ENCODE measurements around the gene FSD1L. TPM values are rescaled to one million over a fixed set of nuclear protein-coding genes. Genes with fewer than 3 reads are reported as not detected.

The FSD1L gene
- polyA plus RNA-seq, 1 of the 3 experiments (the other 2 are of a cell fraction), result 0.76 TPM

GRCh38 chr9:105500108-105500766 lies 52.4 kb downstream of the FSD1L start:
- CTCF ChIA-PET, result no interaction called here
- Histone ChIP-seq H3K36me3 (replicated peaks in 1 of 2; ENCODE audit: control insufficient read depth in 1 of 2, insufficient read depth in 2 of 2, low read length in 1 of 2) (peaks cover 0 to 3% of the 10 kb centered on the region in 2 experiments), H3K4me3 (ENCODE audit: low read depth in 2 of 2, low read length in 1 of 2) (no peak overlapping the region), H4K20me1 (ENCODE audit: insufficient read depth) (no peaks in the 10 kb centered on the region), H2AFZ (ENCODE audit: low read depth) (no peak overlapping the region), H3K4me1 (ENCODE audit: control insufficient read depth in 1 of 2, insufficient read depth in 2 of 2, low read depth in 1 of 2, low read length in 1 of 2) (peaks cover 0 to 13% of the 10 kb centered on the region in 2 experiments; a peak in 1 of 4 replicates), H3K27ac (ENCODE audit: low read depth in 2 of 2, low read length in 1 of 2) (no peak overlapping the region), H3K9me2 (no peaks in the 10 kb centered on the region), H3K9me3 (no peaks in the 10 kb centered on the region), H3K9ac (no peak overlapping the region), H3K4me2 (no peak overlapping the region), H3F3A (replicated peaks; ENCODE audit: insufficient read depth) (peaks cover 4% of the 10 kb centered on the region), H3K79me2 (ENCODE audit: insufficient read depth) (peaks cover 61% of the 10 kb centered on the region; the same call in 1 of the 2 replicates), H3K27me3 (ENCODE audit: insufficient read depth) (no peaks in the 10 kb centered on the region)
- 73% methylated on average over 2 of the region's 2 CpGs for WGBS (ENCODE audit: low lambda C conversion rate)
- no peak for DNase-seq
- TF ChIP-seq REST (IDR thresholded peaks at IDR 0.05; ENCODE audit: low read depth, low read length) (no peak), FOSL2 (IDR thresholded peaks at IDR 0.05; ENCODE audit: borderline replicate concordance, low read depth) (no peak), RFX5 (IDR thresholded peaks at IDR 0.05; ENCODE audit: low read length) (no peak), RAD21 (IDR thresholded peaks at IDR 0.05; ENCODE audit: low read length) (no peak), GABPA (IDR thresholded peaks at IDR 0.05; ENCODE audit: low read depth) (no peak), MXI1 (IDR thresholded peaks at IDR 0.05; ENCODE audit: low read depth, low read length) (no peak), MEF2A (IDR thresholded peaks at IDR 0.05; ENCODE audit: borderline replicate concordance, low read depth) (no peak), GATA2 (CRISPR knock-in tag; IDR thresholded peaks at IDR 0.05) (no peak), MAX (IDR thresholded peaks at IDR 0.05; ENCODE audit: low read depth) (no peak), RCOR1 (IDR thresholded peaks at IDR 0.05; ENCODE audit: low read length) (no peak), ZBTB33 (IDR thresholded peaks at IDR 0.05; ENCODE audit: borderline replicate concordance, low read depth) (no peak), TAF1 (IDR thresholded peaks at IDR 0.05; ENCODE audit: borderline replicate concordance, low read depth, low read length) (no peak), FOXM1 (IDR thresholded peaks at IDR 0.05; ENCODE audit: low read depth) (no peak), NRF1 (IDR thresholded peaks at IDR 0.05; ENCODE audit: low read depth, low read length) (no peak), ELF1 (IDR thresholded peaks at IDR 0.05) (no peak), NFIC (IDR thresholded peaks at IDR 0.05; ENCODE audit: borderline replicate concordance) (no peak)
- POLR2A ChIA-PET, result no interaction called here

Data from SK-N-SH (cell line).